ENCODE results near the gene TCEANC. TPM values are rescaled to one million over a fixed set of nuclear protein-coding genes. Genes with fewer than 3 reads are reported as not detected.
"Not testable (repeated sequence)": the region's sequence is repeated elsewhere in the genome, so short reads cannot be mapped to it uniquely, and the experiment has no call there.

The TCEANC gene
- total RNA-seq, 1 donor from 2014 or later, result 4.1 TPM

- H3K4me3 Mint-ChIP-seq (ENCODE audit: low read depth), result no peak overlapping the region
- TF ChIP-seq CTCF (IDR thresholded peaks at IDR 0.05; ENCODE audit: unreplicated experiment), result no peak
- DNase-seq (ENCODE audit: low spot score, unreplicated experiment), result no peak
- no peaks in the 10 kb centered on the region for H3K36me3 Mint-ChIP-seq (ENCODE audit: insufficient read depth)
- H3K4me1 Mint-ChIP-seq (ENCODE audit: low read depth), result peaks cover 1% of the 10 kb centered on the region
- no peaks in the 10 kb centered on the region for H3K27me3 Mint-ChIP-seq
- no peak overlapping the region for H3K27ac Mint-ChIP-seq
- H3K9me3 Mint-ChIP-seq (ENCODE audit: low read depth), result peaks cover 14% of the 10 kb centered on the region
Observed at GRCh38 chrX:13645464-13646153, 7.3 kb upstream of the TCEANC start.

- peak; percentile 23 for DNase-seq (ENCODE audit: low spot score, unreplicated experiment)
- H3K36me3 Mint-ChIP-seq (ENCODE audit: insufficient read depth), result no peaks in the 10 kb centered on the region
- peaks cover 1% of the 10 kb centered on the region for H3K4me1 Mint-ChIP-seq (ENCODE audit: low read depth)
- peaks cover 15% of the 10 kb centered on the region for H3K9me3 Mint-ChIP-seq (ENCODE audit: low read depth)
- no peak overlapping the region for H3K27ac Mint-ChIP-seq
- H3K27me3 Mint-ChIP-seq, result no peaks in the 10 kb centered on the region
- no peak overlapping the region for H3K4me3 Mint-ChIP-seq (ENCODE audit: low read depth)
- TF ChIP-seq CTCF (IDR thresholded peaks at IDR 0.05; ENCODE audit: unreplicated experiment), result peak; percentile 67
Observed at GRCh38 chrX:13646154-13646549, 6.8 kb upstream of the TCEANC start.

GRCh38 chrX:13647709-13648212, 5.2 kb upstream of the TCEANC start:
- Mint-ChIP-seq H3K4me3 (ENCODE audit: low read depth) (no peak overlapping the region), H3K4me1 (ENCODE audit: low read depth) (peaks cover 3% of the 10 kb centered on the region), H3K27me3 (no peaks in the 10 kb centered on the region), H3K36me3 (ENCODE audit: insufficient read depth) (no peaks in the 10 kb centered on the region), H3K9me3 (ENCODE audit: low read depth) (peaks cover 21% of the 10 kb centered on the region), H3K27ac (no peak overlapping the region)
- no peak for TF ChIP-seq CTCF (IDR thresholded peaks at IDR 0.05; ENCODE audit: unreplicated experiment)
- no peak for DNase-seq (ENCODE audit: low spot score, unreplicated experiment)

GRCh38 chrX:13648336-13648735, 4.6 kb upstream of the TCEANC start:
- not testable (repeated sequence) for H3K4me1 Mint-ChIP-seq (ENCODE audit: low read depth); H3K36me3 Mint-ChIP-seq (ENCODE audit: insufficient read depth); H3K4me3 Mint-ChIP-seq (ENCODE audit: low read depth); DNase-seq (ENCODE audit: low spot score, unreplicated experiment); H3K27me3 Mint-ChIP-seq; H3K27ac Mint-ChIP-seq
- peaks cover 21% of the 10 kb centered on the region for H3K9me3 Mint-ChIP-seq (ENCODE audit: low read depth)

- no peak overlapping the region for H3K27ac Mint-ChIP-seq
- peaks cover 3% of the 10 kb centered on the region for H3K4me1 Mint-ChIP-seq (ENCODE audit: low read depth)
- no peak for DNase-seq (ENCODE audit: low spot score, unreplicated experiment)
- peaks cover 18% of the 10 kb centered on the region for H3K9me3 Mint-ChIP-seq (ENCODE audit: low read depth)
- H3K4me3 Mint-ChIP-seq (ENCODE audit: low read depth), result no peak overlapping the region
- no peaks in the 10 kb centered on the region for H3K27me3 Mint-ChIP-seq
- H3K36me3 Mint-ChIP-seq (ENCODE audit: insufficient read depth), result no peaks in the 10 kb centered on the region
- no peak for TF ChIP-seq CTCF (IDR thresholded peaks at IDR 0.05; ENCODE audit: unreplicated experiment)
Observed at GRCh38 chrX:13649838-13650237, 3.1 kb upstream of the TCEANC start.

GRCh38 chrX:13650318-13650717, 2.6 kb upstream of the TCEANC start:
- no peak for DNase-seq (ENCODE audit: low spot score, unreplicated experiment)
- H3K4me1 Mint-ChIP-seq (ENCODE audit: low read depth), result peaks cover 3% of the 10 kb centered on the region
- H3K27me3 Mint-ChIP-seq, result no peaks in the 10 kb centered on the region
- TF ChIP-seq CTCF (IDR thresholded peaks at IDR 0.05; ENCODE audit: unreplicated experiment), result no peak
- no peak overlapping the region for H3K27ac Mint-ChIP-seq
- H3K4me3 Mint-ChIP-seq (ENCODE audit: low read depth), result no peak overlapping the region
- H3K9me3 Mint-ChIP-seq (ENCODE audit: low read depth), result peaks cover 18% of the 10 kb centered on the region
- H3K36me3 Mint-ChIP-seq (ENCODE audit: insufficient read depth), result no peaks in the 10 kb centered on the region
